Measurements from ENCODE around the gene FURIN. TPM values are rescaled to one million over a fixed set of nuclear protein-coding genes. Genes with fewer than 3 reads are reported as not detected.

The FURIN gene
- total and polyA plus RNA-seq, 2 of the 4 experiments (the other 2 are of a cell fraction) = 34.8 to 54.3 TPM

GRCh38 chr15:90820481-90820880, 47.9 kb upstream of the FURIN start:
- Histone ChIP-seq H4K8ac (ENCODE audit: low read depth in 2 of 2, low read length in 2 of 2) (no peak overlapping the region), H2AK5ac (ENCODE audit: low read depth, low read length) (no peak overlapping the region), H4K5ac (ENCODE audit: low read depth, low read length) (no peak overlapping the region), H4K20me1 (ENCODE audit: insufficient read depth, low read length) (no peaks in the 10 kb centered on the region), H2AFZ (replicated peaks; ENCODE audit: low read length, poor library complexity) (no peak overlapping the region), H3K4me3 (ENCODE audit: insufficient read depth, low read depth, low read length) (no peak overlapping the region), H2AK9ac (replicated peaks; ENCODE audit: low read depth, low read length, poor library complexity) (no peak overlapping the region), H3K36me3 (ENCODE audit: control insufficient read depth, insufficient read depth, low read length) (no peaks in the 10 kb centered on the region), H3K27me3 (ENCODE audit: control insufficient read depth, insufficient read depth, low read length) (peaks cover 17% of the 10 kb centered on the region), H3K4me1 (ENCODE audit: control insufficient read depth, insufficient read depth, low read length) (no peaks in the 10 kb centered on the region), H3K4ac (ENCODE audit: low read depth, low read length) (no peak overlapping the region), H3K9me3 (ENCODE audit: control insufficient read depth, insufficient read depth, low read length) (no peaks in the 10 kb centered on the region), H2BK20ac (ENCODE audit: low read depth, low read length) (no peak overlapping the region), H3K27ac (ENCODE audit: insufficient read depth, low read length) (no peak overlapping the region), H2BK5ac (ENCODE audit: low read depth, low read length, poor library complexity, severe bottlenecking) (no peak overlapping the region), H3K14ac (replicated peaks; ENCODE audit: low read depth, low read length) (no peak overlapping the region), H3K23ac (ENCODE audit: low read depth, low read length) (no peak overlapping the region), H3K18ac (ENCODE audit: low read depth, low read length) (no peak overlapping the region), H3K4me2 (ENCODE audit: low read depth, low read length) (no peak overlapping the region), H3K9me1 (ENCODE audit: insufficient read depth, low read length) (no peaks in the 10 kb centered on the region), H2BK15ac (ENCODE audit: low read depth, low read length) (no peak overlapping the region), H4K91ac (ENCODE audit: insufficient read depth, low read depth, low read length) (no peak overlapping the region), H3K9ac (ENCODE audit: low read depth, low read length) (no peak overlapping the region), H3K79me1 (ENCODE audit: low read depth in 1 of 2, low read length in 2 of 2) (no peaks in the 10 kb centered on the region), H2BK120ac (ENCODE audit: low read depth, low read length) (no peak overlapping the region), H3K56ac (ENCODE audit: extremely low read depth, insufficient read depth, low read length) (no peak overlapping the region)
- in situ Hi-C loops (cut with MboI; ENCODE audit: low sequenced_read_pairs) (no loop called here), intact Hi-C loops (cut with micrococcal nuclease) (no loop called here), dilution Hi-C loops (cut with HindIII; ENCODE audit: low sequenced_read_pairs, unreplicated experiment) (no loop called here)
- ChIA-PET POLR2A (ENCODE audit: unreplicated experiment) (no interaction called here), CTCF (no interaction called here)
- TF ChIP-seq SMC3 (IDR thresholded peaks at IDR 0.05; ENCODE audit: low read depth, low read length) (no peak), RAD21 (IDR thresholded peaks at IDR 0.05; ENCODE audit: low read length) (no peak), USF2 (IDR thresholded peaks at IDR 0.05; ENCODE audit: low read depth, low read length) (no peak), CTCF (conservative IDR thresholded peaks at IDR 0.05; ENCODE audit: low read depth, low read length) (no peak), NFE2L2 (IDR thresholded peaks at IDR 0.05; ENCODE audit: low read depth, low read length) (no peak), CEBPB (IDR thresholded peaks at IDR 0.05; ENCODE audit: low read depth, low read length) (no peak), RCOR1 (IDR thresholded peaks at IDR 0.05; ENCODE audit: insufficient replicate concordance, low read length) (no peak), RFX5 (IDR thresholded peaks at IDR 0.05; ENCODE audit: low read depth, low read length) (no peak), MAZ (IDR thresholded peaks at IDR 0.05; ENCODE audit: borderline replicate concordance, low read depth, low read length) (no peak), POLR2A (IDR thresholded peaks at IDR 0.05; ENCODE audit: low read depth, low read length) (no peak), MAFK (IDR thresholded peaks at IDR 0.05; ENCODE audit: low read depth, low read length) (no peak)
- WGBS, 2 experiments (ENCODE audit: extremely low coverage in 2 of 2, insufficient read length in 1 of 2) = 100% methylated on average over 2 of the region's 7 CpGs; no CpG with 5 or more reads in 1 of the 2 experiments
- ATAC-seq (ENCODE audit: low read depth) = no peak
- no peak for DNase-seq
- BruUV-seq (replicated peaks) = no TSS peak

All from IMR-90 (cell line).